ENCODE results near the gene COL8A2. TPM values are rescaled to one million over a fixed set of nuclear protein-coding genes. Genes with fewer than 3 reads are reported as not detected.

The COL8A2 gene
- total RNA-seq, 1 donor from 2014 or later: 16.2 TPM

DNA sequence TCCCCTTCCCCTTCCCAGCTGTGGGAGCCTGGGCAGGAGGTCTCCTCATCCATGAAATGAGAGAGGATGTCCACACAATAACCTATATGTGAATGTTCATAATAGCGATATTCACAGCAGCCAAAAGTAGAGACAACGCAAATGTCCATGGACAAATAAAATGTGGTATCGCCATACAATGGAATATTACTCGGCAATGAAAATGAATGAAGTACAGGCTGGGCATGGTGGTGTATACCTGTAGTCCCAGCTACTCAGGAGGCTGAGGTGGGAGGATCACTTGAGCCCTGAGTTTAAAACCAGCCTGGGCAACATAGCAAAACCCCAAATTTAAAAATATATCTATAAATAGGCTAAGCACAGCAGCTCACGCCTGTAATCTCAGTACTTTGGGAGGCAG lies 23.5 kb downstream of the COL8A2 start:
- no peak for ATAC-seq

GRCh38 chr1:36100376-36100775 lies 24.6 kb downstream of the COL8A2 start:
- intact Hi-C loops (cut with DNase I): no loop called here
- Histone ChIP-seq H3K4me1 (peaks cover 14% of the 10 kb centered on the region), H3K27me3 (no peaks in the 10 kb centered on the region), H3K36me3 (peaks cover 8% of the 10 kb centered on the region), H3K9me3 (no peaks in the 10 kb centered on the region), H3K27ac (no peak overlapping the region), H3K4me3 (no peak overlapping the region)
- DNase-seq: no peak
- ATAC-seq: no peak
- TF ChIP-seq, protein P1, sequence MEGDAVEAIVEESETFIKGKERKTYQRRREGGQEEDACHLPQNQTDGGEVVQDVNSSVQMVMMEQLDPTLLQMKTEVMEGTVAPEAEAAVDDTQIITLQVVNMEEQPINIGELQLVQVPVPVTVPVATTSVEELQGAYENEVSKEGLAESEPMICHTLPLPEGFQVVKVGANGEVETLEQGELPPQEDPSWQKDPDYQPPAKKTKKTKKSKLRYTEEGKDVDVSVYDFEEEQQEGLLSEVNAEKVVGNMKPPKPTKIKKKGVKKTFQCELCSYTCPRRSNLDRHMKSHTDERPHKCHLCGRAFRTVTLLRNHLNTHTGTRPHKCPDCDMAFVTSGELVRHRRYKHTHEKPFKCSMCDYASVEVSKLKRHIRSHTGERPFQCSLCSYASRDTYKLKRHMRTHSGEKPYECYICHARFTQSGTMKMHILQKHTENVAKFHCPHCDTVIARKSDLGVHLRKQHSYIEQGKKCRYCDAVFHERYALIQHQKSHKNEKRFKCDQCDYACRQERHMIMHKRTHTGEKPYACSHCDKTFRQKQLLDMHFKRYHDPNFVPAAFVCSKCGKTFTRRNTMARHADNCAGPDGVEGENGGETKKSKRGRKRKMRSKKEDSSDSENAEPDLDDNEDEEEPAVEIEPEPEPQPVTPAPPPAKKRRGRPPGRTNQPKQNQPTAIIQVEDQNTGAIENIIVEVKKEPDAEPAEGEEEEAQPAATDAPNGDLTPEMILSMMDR (IDR thresholded peaks at IDR 0.05): no peak

More for the DNA sequence above, 23.5 kb downstream of the COL8A2 start:
- H3K9me3 ChIP-seq: no peaks in the 10 kb centered on the region
- intact Hi-C loops (cut with DNase I): no loop called here
- H3K27ac ChIP-seq: no peak overlapping the region
- H3K36me3 ChIP-seq: peaks cover 2% of the 10 kb centered on the region
- TF ChIP-seq, protein P1 (IDR thresholded peaks at IDR 0.05): no peak
- peaks cover 3% of the 10 kb centered on the region for H3K4me1 ChIP-seq
- H3K4me3 ChIP-seq: no peak overlapping the region
- DNase-seq: no peak
- no peaks in the 10 kb centered on the region for H3K27me3 ChIP-seq

GRCh38 chr1:36099681-36100341 lies 25.2 kb downstream of the COL8A2 start:
- DNase-seq (peak; percentile 90), ATAC-seq (peak; percentile 88)
- Histone ChIP-seq H3K9me3 (no peaks in the 10 kb centered on the region), H3K4me1 (peaks cover 14% of the 10 kb centered on the region), H3K27me3 (no peaks in the 10 kb centered on the region), H3K27ac (no peak overlapping the region), H3K36me3 (peaks cover 10% of the 10 kb centered on the region), H3K4me3 (no peak overlapping the region)
- intact Hi-C loops (cut with DNase I): loop anchor here (5.0 kb wide), 1 partner anchor 87 kb away; no protein-coding TSS in a partner anchor
- TF ChIP-seq, protein P1 (IDR thresholded peaks at IDR 0.05): peak; percentile 82

- H3K27ac ChIP-seq: no peak overlapping the region
- ATAC-seq: no peak
Observed at GRCh38 chr1:36098650-36099365, 26.2 kb downstream of the COL8A2 start.

GRCh38 chr1:36097693-36098585 lies 27.1 kb downstream of the COL8A2 start:
- DNase-seq (no peak), ATAC-seq (no peak)
- Histone ChIP-seq H3K27me3 (no peaks in the 10 kb centered on the region), H3K27ac (no peak overlapping the region), H3K4me3 (no peak overlapping the region), H3K4me1 (peaks cover 14% of the 10 kb centered on the region), H3K9me3 (no peaks in the 10 kb centered on the region), H3K36me3 (peaks cover 29% of the 10 kb centered on the region)
- intact Hi-C loops (cut with DNase I): loop anchor here (5.0 kb wide), 1 partner anchor 89 kb away; no protein-coding TSS in a partner anchor
- TF ChIP-seq, protein P1 (IDR thresholded peaks at IDR 0.05): no peak

More at GRCh38 chr1:36098650-36099365, 26.2 kb downstream of the COL8A2 start:
- Histone ChIP-seq H3K9me3 (no peaks in the 10 kb centered on the region), H3K4me3 (no peak overlapping the region), H3K36me3 (peaks cover 20% of the 10 kb centered on the region), H3K4me1 (peaks cover 14% of the 10 kb centered on the region), H3K27me3 (no peaks in the 10 kb centered on the region)
- TF ChIP-seq, protein P1 (IDR thresholded peaks at IDR 0.05): no peak
- no peak for DNase-seq
- intact Hi-C loops (cut with DNase I): loop anchor here (5.0 kb wide), 1 partner anchor 88 kb away; no protein-coding TSS in a partner anchor
